H1 (cell line): ENCODE measurements around the gene HBEGF.

Experiments
- BACH1 ChIP-seq: IDR thresholded peaks from 2 replicates; pipeline ENCODE4 v1.6.1; 2012; ENCODE audit warnings: low read length, improper control_type of control experiment
- CHD1 ChIP-seq: IDR thresholded peaks from 2 replicates; pipeline ENCODE4 v1.6.1; 2012; ENCODE audit warnings: low read depth, low read length, improper control_type of control experiment
- CTCF ChIP-seq, 3 experiments: IDR thresholded peaks; 1 replicate in 2 of 3; 2 replicates in 1 of 3; pipeline versions ENCODE4 v1.5.1 to v1.6.1; 2011; ENCODE audit warnings: low read length in 3 of 3, mild to moderate bottlenecking in 3 of 3, inconsistent platforms in 2 of 3, low read depth in 1 of 3, moderate library complexity in 1 of 3; ENCODE audit not compliant: insufficient read depth in 1 of 3; ENCODE audit errors: control extremely low read depth in 1 of 3
- POLR2A ChIP-seq, 2 experiments: IDR thresholded peaks; 1 replicate in 1 of 2; 2 replicates in 1 of 2; pipeline ENCODE4 v1.6.1; 2011; ENCODE audit warnings: low read depth in 2 of 2, low read length in 2 of 2, mild to moderate bottlenecking in 2 of 2; ENCODE audit errors: control extremely low read depth in 1 of 2
- TAF1 ChIP-seq: IDR thresholded peaks from 2 replicates; pipeline ENCODE4 v1.6.1; 2011; ENCODE audit warnings: mild to moderate bottlenecking, low read depth, low read length

- TF ChIP-seq CTCF (IDR thresholded peaks at IDR 0.05; ENCODE audit: control extremely low read depth in 1 of 3, insufficient read depth in 1 of 3, low read depth in 1 of 3, low read length in 3 of 3) (no peak), TAF1 (no peak), CHD1 (no peak), BACH1 (no peak), POLR2A (IDR thresholded peaks at IDR 0.05; ENCODE audit: control extremely low read depth in 1 of 2, low read depth in 2 of 2, low read length in 2 of 2) (no peak)
Measured at GRCh38 chr5:140284013-140284412, 62.4 kb downstream of the HBEGF start.
